CD4-positive, alpha-beta T cell treated with Interleukin-6 at 100 ng/mL for 8 hours (primary cell): ENCODE results near the gene SHISAL1.

Source experiments
- DNase-seq: peaks from one replicate; pipeline ENCODE4 v3.0.0-alpha.2; 2020; ENCODE audit warnings: mixed read lengths, low spot score

The SHISAL1 gene

GRCh38 chr22:44342347-44342956 is 29.7 kb upstream of the SHISAL1 start:
- DNase-seq = no peak

- no peak for DNase-seq
Observed at GRCh38 chr22:44341431-44342346, 28.9 kb upstream of the SHISAL1 start.

- DNase-seq = no peak
Observed at GRCh38 chr22:44340271-44341239, 27.8 kb upstream of the SHISAL1 start.

GRCh38 chr22:44338906-44339305 is 26.2 kb upstream of the SHISAL1 start:
- no peak for DNase-seq

- DNase-seq = no peak
Observed at GRCh38 chr22:44338177-44338810, 25.5 kb upstream of the SHISAL1 start.

- DNase-seq = no peak
Observed at GRCh38 chr22:44337678-44338004, 24.9 kb upstream of the SHISAL1 start.

- no peak for DNase-seq
Observed at GRCh38 chr22:44336962-44337677, 24.4 kb upstream of the SHISAL1 start.

GRCh38 chr22:44335903-44336803 is 23.4 kb upstream of the SHISAL1 start:
- no peak for DNase-seq

- no peak for DNase-seq
Observed at GRCh38 chr22:44335066-44335839, 22.5 kb upstream of the SHISAL1 start.

- DNase-seq = no peak
Observed at GRCh38 chr22:44333847-44334635, 21.3 kb upstream of the SHISAL1 start.

- DNase-seq = no peak
Observed at GRCh38 chr22:44332946-44333345, 20.2 kb upstream of the SHISAL1 start.

- DNase-seq = no peak
Observed at GRCh38 chr22:44331881-44332714, 19.3 kb upstream of the SHISAL1 start.

- DNase-seq = no peak
Observed at GRCh38 chr22:44330744-44331660, 18.3 kb upstream of the SHISAL1 start.

GRCh38 chr22:44330188-44330743 is 17.5 kb upstream of the SHISAL1 start:
- DNase-seq = no peak

- DNase-seq = no peak
Observed at GRCh38 chr22:44329179-44329796, 16.5 kb upstream of the SHISAL1 start.

GRCh38 chr22:44328762-44329161 is 16.0 kb upstream of the SHISAL1 start:
- DNase-seq = no peak
